GM11168 (cell line): ENCODE measurements around the gene CYP4F8.
"Not testable (repeated sequence)": the region's sequence is repeated elsewhere in the genome, so short reads cannot be mapped to it uniquely, and the experiment has no call there.

Experiments
- in situ Hi-C: fragments of 300-500 bp; cut with MboI; formaldehyde crosslinking; loops from one replicate; pipeline ENCODE4 v1.12.0; 2022; ENCODE audit warnings: low sequenced_read_pairs; ENCODE audit not compliant: unreplicated experiment

Gene CYP4F8

GRCh38 chr19:15614507-15615379, at the start of gene CYP4F8:
Gene CYP4F8, plus strand, starts transcription at chr19:15615218. Its CDS starts 399 bp downstream, at chr19:15615617.
- in situ Hi-C loops = no loop called here

GRCh38 chr19:15570420-15570819, 44.6 kb upstream of the CYP4F8 start:
- in situ Hi-C loops = no loop called here

- in situ Hi-C loops = no loop called here
Observed at GRCh38 chr19:15575406-15575805, 39.6 kb upstream of the CYP4F8 start.

- in situ Hi-C loops = no loop called here
Observed at GRCh38 chr19:15576526-15577156, 38.4 kb upstream of the CYP4F8 start.

GRCh38 chr19:15577184-15577771, 37.7 kb upstream of the CYP4F8 start:
- in situ Hi-C loops = no loop called here

- in situ Hi-C loops = no loop called here
Observed at GRCh38 chr19:15583346-15583745, 31.7 kb upstream of the CYP4F8 start.

- in situ Hi-C loops = no loop called here
Observed at GRCh38 chr19:15584095-15584494, 30.9 kb upstream of the CYP4F8 start.

GRCh38 chr19:15584541-15585115, 30.4 kb upstream of the CYP4F8 start:
- in situ Hi-C loops = no loop called here

- in situ Hi-C loops = no loop called here
Observed at GRCh38 chr19:15587663-15588062, 27.4 kb upstream of the CYP4F8 start.

GRCh38 chr19:15588265-15588664, 26.8 kb upstream of the CYP4F8 start:
- in situ Hi-C loops = no loop called here

- in situ Hi-C loops = no loop called here
Observed at GRCh38 chr19:15589760-15590451, 25.1 kb upstream of the CYP4F8 start.

GRCh38 chr19:15591796-15592195, 23.2 kb upstream of the CYP4F8 start:
- in situ Hi-C loops = no loop called here

GRCh38 chr19:15592506-15592905, 22.5 kb upstream of the CYP4F8 start:
- in situ Hi-C loops = not testable (repeated sequence)

- in situ Hi-C loops = not testable (repeated sequence)
Observed at GRCh38 chr19:15593766-15594165, 21.3 kb upstream of the CYP4F8 start.

GRCh38 chr19:15595069-15595468, 19.9 kb upstream of the CYP4F8 start:
- in situ Hi-C loops = no loop called here

GRCh38 chr19:15607978-15608925, 6.8 kb upstream of the CYP4F8 start:
- in situ Hi-C loops = not testable (repeated sequence)

- in situ Hi-C loops = no loop called here
Observed at GRCh38 chr19:15609261-15609660, 5.8 kb upstream of the CYP4F8 start.

- in situ Hi-C loops = no loop called here
Observed at GRCh38 chr19:15612342-15612741, 2.7 kb upstream of the CYP4F8 start.

- in situ Hi-C loops = no loop called here
Observed at GRCh38 chr19:15613338-15613737, 1.7 kb upstream of the CYP4F8 start.
